WTC11 (cell line): ENCODE results near the gene SPTAN1. TPM values are rescaled to one million over a fixed set of nuclear protein-coding genes. Genes with fewer than 3 reads are reported as not detected.

ENCODE experiments used
- ATAC-seq: fragments of 200-7000 bp; cut with Tn5 transposase; 2 replicates; pipeline ENCODE4 v1.10.0; 2021; ENCODE audit warnings: mild to moderate bottlenecking, moderate library complexity
- CTCF ChIA-PET: fragments of 300-600 bp; sonication (Branson Sonifier 250); formaldehyde crosslinking; loops from one replicate; lab custom pipeline; 2021; ENCODE audit warnings: antibody characterized with exemption; lab: Charles Lee
- POLR2A ChIA-PET: fragments of 350-600 bp; sonication (Branson Sonifier 250); formaldehyde crosslinking; loops from one replicate; lab custom pipeline; 2021; ENCODE audit warnings: antibody characterized with exemption; lab: Charles Lee
- DNase-seq: peaks from one replicate; pipeline ENCODE4 v3.0.0; 2021; ENCODE audit warnings: low spot score
- H3K27ac Mint-ChIP-seq: 2 replicates; pipeline ENCODE4 v1.8.0; 2021; ENCODE audit warnings: mixed read lengths
- H3K27me3 Mint-ChIP-seq: 2 replicates; pipeline ENCODE4 v1.8.0; 2021; ENCODE audit warnings: low read depth, mild to moderate bottlenecking, moderate library complexity, mixed read lengths
- H3K36me3 Mint-ChIP-seq: 2 replicates; pipeline ENCODE4 v1.8.0; 2021; ENCODE audit warnings: mixed read lengths
- H3K4me1 Mint-ChIP-seq: 2 replicates; pipeline ENCODE4 v1.8.0; 2022; ENCODE audit warnings: mixed read lengths
- H3K4me3 Mint-ChIP-seq: 2 replicates; pipeline ENCODE4 v1.8.0; 2021; ENCODE audit warnings: mild to moderate bottlenecking, moderate library complexity, mixed read lengths
- H3K9me3 Mint-ChIP-seq: 2 replicates; pipeline ENCODE4 v1.8.0; 2021; ENCODE audit warnings: mixed read lengths
- ATF1 ChIP-seq: sonication (generic); formaldehyde crosslinking; IDR thresholded peaks from 2 replicates; pipeline ENCODE4 v1.8.1; 2023; ENCODE audit warnings: mild to moderate bottlenecking, moderate library complexity, missing genetic modification reagents
- CREB1 ChIP-seq: sonication (generic); formaldehyde crosslinking; IDR thresholded peaks from 2 replicates; pipeline ENCODE4 v1.8.0; 2023; ENCODE audit warnings: mild to moderate bottlenecking, missing genetic modification reagents
- GRHL2 ChIP-seq: fragments of 250-450 bp; sonication (Bioruptor Pico); IDR thresholded peaks from 2 replicates; pipeline ENCODE4 v1.8.0; 2022; ENCODE audit warnings: mild to moderate bottlenecking, moderate library complexity; ENCODE audit not compliant: insufficient replicate concordance, severe bottlenecking
- HMGA2 ChIP-seq: fragments of 250-450 bp; sonication (Bioruptor Pico); IDR thresholded peaks from 2 replicates; pipeline ENCODE4 v1.4.0; 2021; ENCODE audit warnings: mild to moderate bottlenecking, moderate library complexity
- JUN ChIP-seq: sonication (generic); formaldehyde crosslinking; IDR thresholded peaks from 2 replicates; pipeline ENCODE4 v1.8.0; 2023; ENCODE audit warnings: mild to moderate bottlenecking, missing genetic modification reagents
- KAT7 ChIP-seq: sonication (generic); formaldehyde crosslinking; IDR thresholded peaks from 2 replicates; pipeline ENCODE4 v1.8.1; 2023; ENCODE audit warnings: missing genetic modification reagents, mild to moderate bottlenecking, borderline replicate concordance
- SMAD4 ChIP-seq: sonication (generic); formaldehyde crosslinking; IDR thresholded peaks from 2 replicates; pipeline ENCODE4 v1.8.0; 2022; ENCODE audit warnings: mild to moderate bottlenecking, missing genetic modification reagents
- SP1 ChIP-seq: sonication (generic); formaldehyde crosslinking; conservative IDR thresholded peaks from 2 replicates; pipeline ENCODE4 v1.8.1; 2022; ENCODE audit warnings: missing genetic modification reagents
- TP53 ChIP-seq: sonication (generic); formaldehyde crosslinking; IDR thresholded peaks from 2 replicates; pipeline ENCODE4 v1.8.1; 2023; ENCODE audit warnings: mild to moderate bottlenecking, missing genetic modification reagents
- ZNF219 ChIP-seq: sonication (generic); formaldehyde crosslinking; IDR thresholded peaks from 2 replicates; pipeline ENCODE4 v1.8.0; 2023; ENCODE audit warnings: missing genetic modification reagents, mild to moderate bottlenecking, borderline replicate concordance
- ZNF232 ChIP-seq: sonication (generic); formaldehyde crosslinking; IDR thresholded peaks from 2 replicates; pipeline ENCODE4 v1.8.0; 2022; ENCODE audit warnings: mild to moderate bottlenecking, missing genetic modification reagents
- ZNF263 ChIP-seq: sonication (generic); formaldehyde crosslinking; IDR thresholded peaks from 2 replicates; pipeline ENCODE4 v1.8.1; 2022; ENCODE audit warnings: low read depth, mild to moderate bottlenecking, moderate library complexity, missing genetic modification reagents
- ZNF416 ChIP-seq: fragments of 250-450 bp; sonication (Bioruptor Pico); IDR thresholded peaks from 2 replicates; pipeline ENCODE4 v1.9.0; 2021; ENCODE audit warnings: mild to moderate bottlenecking, inconsistent platforms
- ZNF671 ChIP-seq: fragments of 250-450 bp; sonication (Bioruptor Pico); IDR thresholded peaks from 2 replicates; pipeline ENCODE4 v1.8.0; 2021; ENCODE audit warnings: mild to moderate bottlenecking
- total RNA-seq: library from RNA; stranded (reverse); gene quantifications from 3 replicates; pipeline ENCODE4 v1.2.3, GENCODE V29; 2021
- TF ChIP-seq, protein P1 (sequence below): sonication (generic); formaldehyde crosslinking; IDR thresholded peaks from 2 replicates; pipeline ENCODE4 v1.8.1; 2023; ENCODE audit warnings: mild to moderate bottlenecking, missing genetic modification reagents, borderline replicate concordance
- TF ChIP-seq, protein P2 (sequence below): fragments of 250-450 bp; sonication (Bioruptor Pico); IDR thresholded peaks from 2 replicates; pipeline ENCODE4 v1.9.0; 2021; ENCODE audit warnings: mild to moderate bottlenecking
- TF ChIP-seq, protein P3 (sequence below): sonication (generic); formaldehyde crosslinking; IDR thresholded peaks from 2 replicates; pipeline ENCODE4 v1.8.1; 2023; ENCODE audit warnings: mild to moderate bottlenecking, missing genetic modification reagents, moderate library complexity
- TF ChIP-seq, protein P4 (sequence below): sonication (generic); formaldehyde crosslinking; IDR thresholded peaks from 2 replicates; pipeline ENCODE4 v1.8.1; 2022; ENCODE audit warnings: mild to moderate bottlenecking, moderate library complexity, missing genetic modification reagents
- TF ChIP-seq, protein P5 (sequence below): sonication (generic); formaldehyde crosslinking; IDR thresholded peaks from 2 replicates; pipeline ENCODE4 v1.8.1; 2023; ENCODE audit warnings: mild to moderate bottlenecking, missing genetic modification reagents, moderate library complexity
- TF ChIP-seq, protein P6 (sequence below): sonication (generic); formaldehyde crosslinking; IDR thresholded peaks from 2 replicates; pipeline ENCODE4 v1.8.1; 2023; ENCODE audit warnings: mild to moderate bottlenecking, moderate library complexity, missing genetic modification reagents
- TF ChIP-seq, protein P7 (sequence below): sonication (generic); formaldehyde crosslinking; IDR thresholded peaks from 2 replicates; pipeline ENCODE4 v1.8.0; 2022; ENCODE audit warnings: mild to moderate bottlenecking, missing genetic modification reagents

The SPTAN1 gene
- total RNA-seq, 1 experiment from 2014 or later = 255 TPM

DNA sequence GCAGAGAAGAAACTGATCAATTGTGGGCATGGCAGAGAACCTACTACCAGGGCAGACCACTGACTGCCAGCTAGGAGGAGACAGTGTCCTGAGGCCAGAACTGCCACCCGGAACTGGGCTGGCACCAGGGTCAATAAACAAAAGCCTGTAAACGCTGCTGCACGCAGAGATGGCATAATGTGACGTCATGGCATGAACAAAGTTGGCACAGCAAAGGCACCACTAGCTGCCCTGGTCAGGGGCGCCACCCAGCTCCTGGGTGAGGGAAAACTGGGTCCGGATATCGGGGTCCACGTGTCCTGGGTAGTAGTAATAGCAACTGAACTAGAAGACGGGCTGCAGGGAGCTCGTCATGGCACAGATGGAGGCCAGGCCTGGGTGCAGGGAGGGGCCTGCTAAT is 72.2 kb downstream of the SPTAN1 start:
- no peaks in the 10 kb centered on the region for H3K4me1 Mint-ChIP-seq
- DNase-seq (no peak), ATAC-seq (no peak)
- POLR2A ChIA-PET = interaction anchor here (1.1 to 1.2 kb wide), 2 partner anchors 9 to 20 kb away, joined by 3 to 6 read pairs; no protein-coding TSS in a partner anchor
- CTCF ChIA-PET = interaction anchor here (1.1 to 1.4 kb wide), 2 partner anchors 8 to 12 kb away, joined by 3 to 5 read pairs; no protein-coding TSS in a partner anchor
- TF ChIP-seq, protein P1, sequence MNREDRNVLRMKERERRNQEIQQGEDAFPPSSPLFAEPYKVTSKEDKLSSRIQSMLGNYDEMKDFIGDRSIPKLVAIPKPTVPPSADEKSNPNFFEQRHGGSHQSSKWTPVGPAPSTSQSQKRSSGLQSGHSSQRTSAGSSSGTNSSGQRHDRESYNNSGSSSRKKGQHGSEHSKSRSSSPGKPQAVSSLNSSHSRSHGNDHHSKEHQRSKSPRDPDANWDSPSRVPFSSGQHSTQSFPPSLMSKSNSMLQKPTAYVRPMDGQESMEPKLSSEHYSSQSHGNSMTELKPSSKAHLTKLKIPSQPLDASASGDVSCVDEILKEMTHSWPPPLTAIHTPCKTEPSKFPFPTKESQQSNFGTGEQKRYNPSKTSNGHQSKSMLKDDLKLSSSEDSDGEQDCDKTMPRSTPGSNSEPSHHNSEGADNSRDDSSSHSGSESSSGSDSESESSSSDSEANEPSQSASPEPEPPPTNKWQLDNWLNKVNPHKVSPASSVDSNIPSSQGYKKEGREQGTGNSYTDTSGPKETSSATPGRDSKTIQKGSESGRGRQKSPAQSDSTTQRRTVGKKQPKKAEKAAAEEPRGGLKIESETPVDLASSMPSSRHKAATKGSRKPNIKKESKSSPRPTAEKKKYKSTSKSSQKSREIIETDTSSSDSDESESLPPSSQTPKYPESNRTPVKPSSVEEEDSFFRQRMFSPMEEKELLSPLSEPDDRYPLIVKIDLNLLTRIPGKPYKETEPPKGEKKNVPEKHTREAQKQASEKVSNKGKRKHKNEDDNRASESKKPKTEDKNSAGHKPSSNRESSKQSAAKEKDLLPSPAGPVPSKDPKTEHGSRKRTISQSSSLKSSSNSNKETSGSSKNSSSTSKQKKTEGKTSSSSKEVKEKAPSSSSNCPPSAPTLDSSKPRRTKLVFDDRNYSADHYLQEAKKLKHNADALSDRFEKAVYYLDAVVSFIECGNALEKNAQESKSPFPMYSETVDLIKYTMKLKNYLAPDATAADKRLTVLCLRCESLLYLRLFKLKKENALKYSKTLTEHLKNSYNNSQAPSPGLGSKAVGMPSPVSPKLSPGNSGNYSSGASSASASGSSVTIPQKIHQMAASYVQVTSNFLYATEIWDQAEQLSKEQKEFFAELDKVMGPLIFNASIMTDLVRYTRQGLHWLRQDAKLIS = no peak
- TF ChIP-seq, protein P2, sequence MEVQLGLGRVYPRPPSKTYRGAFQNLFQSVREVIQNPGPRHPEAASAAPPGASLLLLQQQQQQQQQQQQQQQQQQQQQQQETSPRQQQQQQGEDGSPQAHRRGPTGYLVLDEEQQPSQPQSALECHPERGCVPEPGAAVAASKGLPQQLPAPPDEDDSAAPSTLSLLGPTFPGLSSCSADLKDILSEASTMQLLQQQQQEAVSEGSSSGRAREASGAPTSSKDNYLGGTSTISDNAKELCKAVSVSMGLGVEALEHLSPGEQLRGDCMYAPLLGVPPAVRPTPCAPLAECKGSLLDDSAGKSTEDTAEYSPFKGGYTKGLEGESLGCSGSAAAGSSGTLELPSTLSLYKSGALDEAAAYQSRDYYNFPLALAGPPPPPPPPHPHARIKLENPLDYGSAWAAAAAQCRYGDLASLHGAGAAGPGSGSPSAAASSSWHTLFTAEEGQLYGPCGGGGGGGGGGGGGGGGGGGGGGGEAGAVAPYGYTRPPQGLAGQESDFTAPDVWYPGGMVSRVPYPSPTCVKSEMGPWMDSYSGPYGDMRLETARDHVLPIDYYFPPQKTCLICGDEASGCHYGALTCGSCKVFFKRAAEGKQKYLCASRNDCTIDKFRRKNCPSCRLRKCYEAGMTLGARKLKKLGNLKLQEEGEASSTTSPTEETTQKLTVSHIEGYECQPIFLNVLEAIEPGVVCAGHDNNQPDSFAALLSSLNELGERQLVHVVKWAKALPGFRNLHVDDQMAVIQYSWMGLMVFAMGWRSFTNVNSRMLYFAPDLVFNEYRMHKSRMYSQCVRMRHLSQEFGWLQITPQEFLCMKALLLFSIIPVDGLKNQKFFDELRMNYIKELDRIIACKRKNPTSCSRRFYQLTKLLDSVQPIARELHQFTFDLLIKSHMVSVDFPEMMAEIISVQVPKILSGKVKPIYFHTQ (CRISPR knock-in tag) = no peak
- TF ChIP-seq, protein P3, sequence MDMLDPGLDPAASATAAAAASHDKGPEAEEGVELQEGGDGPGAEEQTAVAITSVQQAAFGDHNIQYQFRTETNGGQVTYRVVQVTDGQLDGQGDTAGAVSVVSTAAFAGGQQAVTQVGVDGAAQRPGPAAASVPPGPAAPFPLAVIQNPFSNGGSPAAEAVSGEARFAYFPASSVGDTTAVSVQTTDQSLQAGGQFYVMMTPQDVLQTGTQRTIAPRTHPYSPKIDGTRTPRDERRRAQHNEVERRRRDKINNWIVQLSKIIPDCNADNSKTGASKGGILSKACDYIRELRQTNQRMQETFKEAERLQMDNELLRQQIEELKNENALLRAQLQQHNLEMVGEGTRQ (CRISPR knock-in tag) = no peak
- TF ChIP-seq CREB1 (no peak), ZNF671 (no peak), SMAD4 (CRISPR knock-in tag) (no peak), JUN (CRISPR knock-in tag) (no peak), ZNF219 (CRISPR knock-in tag) (no peak), KAT7 (CRISPR knock-in tag) (no peak), SP1 (CRISPR knock-in tag) (no peak), ZNF416 (no peak)
- TF ChIP-seq, protein P4, sequence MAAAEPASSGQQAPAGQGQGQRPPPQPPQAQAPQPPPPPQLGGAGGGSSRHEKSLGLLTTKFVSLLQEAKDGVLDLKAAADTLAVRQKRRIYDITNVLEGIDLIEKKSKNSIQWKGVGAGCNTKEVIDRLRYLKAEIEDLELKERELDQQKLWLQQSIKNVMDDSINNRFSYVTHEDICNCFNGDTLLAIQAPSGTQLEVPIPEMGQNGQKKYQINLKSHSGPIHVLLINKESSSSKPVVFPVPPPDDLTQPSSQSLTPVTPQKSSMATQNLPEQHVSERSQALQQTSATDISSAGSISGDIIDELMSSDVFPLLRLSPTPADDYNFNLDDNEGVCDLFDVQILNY (CRISPR knock-in tag) = no peak
- TF ChIP-seq, protein P5, sequence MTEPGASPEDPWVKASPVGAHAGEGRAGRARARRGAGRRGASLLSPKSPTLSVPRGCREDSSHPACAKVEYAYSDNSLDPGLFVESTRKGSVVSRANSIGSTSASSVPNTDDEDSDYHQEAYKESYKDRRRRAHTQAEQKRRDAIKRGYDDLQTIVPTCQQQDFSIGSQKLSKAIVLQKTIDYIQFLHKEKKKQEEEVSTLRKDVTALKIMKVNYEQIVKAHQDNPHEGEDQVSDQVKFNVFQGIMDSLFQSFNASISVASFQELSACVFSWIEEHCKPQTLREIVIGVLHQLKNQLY (CRISPR knock-in tag) = no peak
- H3K9me3 Mint-ChIP-seq = no peaks in the 10 kb centered on the region
- H3K27me3 Mint-ChIP-seq = no peaks in the 10 kb centered on the region
- no peak overlapping the region for H3K4me3 Mint-ChIP-seq
- H3K36me3 Mint-ChIP-seq = peaks cover 54% of the 10 kb centered on the region
- H3K27ac Mint-ChIP-seq = no peak overlapping the region

DNA sequence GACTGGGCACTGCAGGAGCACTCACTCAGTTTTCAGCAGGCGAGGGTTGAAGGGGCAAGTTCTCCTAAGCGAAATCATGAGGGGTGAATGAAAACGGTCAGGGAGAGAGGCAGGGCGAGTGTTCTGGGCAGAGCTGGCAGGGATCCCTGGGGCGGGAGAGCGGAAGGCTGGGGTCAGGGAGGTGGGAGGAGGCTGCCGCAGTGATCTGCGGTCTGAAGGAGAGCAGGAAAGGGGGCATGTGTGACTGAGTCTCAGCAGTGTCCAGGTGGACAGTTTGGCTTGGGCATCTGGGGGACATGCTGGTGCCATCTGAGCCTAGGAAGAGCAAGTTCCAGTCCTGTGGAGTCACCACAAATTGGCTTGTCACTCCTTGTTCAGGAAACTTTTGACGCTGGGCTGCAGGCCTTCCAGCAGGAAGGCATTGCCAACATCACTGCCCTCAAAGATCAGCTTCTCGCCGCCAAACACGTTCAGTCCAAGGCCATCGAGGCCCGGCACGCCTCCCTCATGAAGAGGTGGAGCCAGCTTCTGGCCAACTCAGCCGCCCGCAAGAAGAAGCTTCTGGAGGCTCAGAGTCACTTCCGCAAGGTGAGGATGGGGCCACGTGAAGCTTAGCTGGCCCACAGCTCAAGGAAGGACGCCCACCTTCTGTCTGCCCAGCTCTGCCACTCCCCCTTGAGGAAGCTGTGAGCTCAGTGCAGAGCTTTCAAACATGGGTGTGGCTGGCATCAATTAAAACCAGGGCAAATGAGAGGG is 73.2 kb downstream of the SPTAN1 start:
- no peaks in the 10 kb centered on the region for H3K27me3 Mint-ChIP-seq
- no peaks in the 10 kb centered on the region for H3K4me1 Mint-ChIP-seq
- CTCF ChIA-PET = interaction anchor here (0.7 to 1.7 kb wide), 5 partner anchors 7 to 187 kb away, joined by 3 to 12 read pairs (median 5); partner anchors contain the start of gene GLE1
- no peak for DNase-seq
- POLR2A ChIA-PET = interaction anchor here (0.5 to 1.1 kb wide), 2 partner anchors 19 to 373 kb away, joined by 3 to 4 read pairs; no protein-coding TSS in a partner anchor
- H3K27ac Mint-ChIP-seq = peak overlapping the region; percentile 54; the same call in 1 of the 2 replicates
- ATAC-seq = peak; percentile 20; the same call in 1 of the 2 replicates
- H3K9me3 Mint-ChIP-seq = no peaks in the 10 kb centered on the region
- peaks cover 53% of the 10 kb centered on the region for H3K36me3 Mint-ChIP-seq
- H3K4me3 Mint-ChIP-seq = no peak overlapping the region
- TF ChIP-seq JUN (CRISPR knock-in tag) = no peak
- TF ChIP-seq ZNF263 (CRISPR knock-in tag) = no peak
- no peak for TF ChIP-seq ATF1
- no peak for TF ChIP-seq TP53
- no peak for TF ChIP-seq ZNF671
- TF ChIP-seq, protein P6, sequence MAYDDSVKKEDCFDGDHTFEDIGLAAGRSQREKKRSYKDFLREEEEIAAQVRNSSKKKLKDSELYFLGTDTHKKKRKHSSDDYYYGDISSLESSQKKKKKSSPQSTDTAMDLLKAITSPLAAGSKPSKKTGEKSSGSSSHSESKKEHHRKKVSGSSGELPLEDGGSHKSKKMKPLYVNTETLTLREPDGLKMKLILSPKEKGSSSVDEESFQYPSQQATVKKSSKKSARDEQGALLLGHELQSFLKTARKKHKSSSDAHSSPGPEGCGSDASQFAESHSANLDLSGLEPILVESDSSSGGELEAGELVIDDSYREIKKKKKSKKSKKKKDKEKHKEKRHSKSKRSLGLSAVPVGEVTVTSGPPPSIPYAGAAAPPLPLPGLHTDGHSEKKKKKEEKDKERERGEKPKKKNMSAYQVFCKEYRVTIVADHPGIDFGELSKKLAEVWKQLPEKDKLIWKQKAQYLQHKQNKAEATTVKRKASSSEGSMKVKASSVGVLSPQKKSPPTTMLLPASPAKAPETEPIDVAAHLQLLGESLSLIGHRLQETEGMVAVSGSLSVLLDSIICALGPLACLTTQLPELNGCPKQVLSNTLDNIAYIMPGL (CRISPR knock-in tag) = no peak
- no peak for TF ChIP-seq GRHL2 (CRISPR knock-in tag)
- no peak for TF ChIP-seq ZNF232 (CRISPR knock-in tag)
- TF ChIP-seq HMGA2 (CRISPR knock-in tag) = no peak
- TF ChIP-seq, protein P7, sequence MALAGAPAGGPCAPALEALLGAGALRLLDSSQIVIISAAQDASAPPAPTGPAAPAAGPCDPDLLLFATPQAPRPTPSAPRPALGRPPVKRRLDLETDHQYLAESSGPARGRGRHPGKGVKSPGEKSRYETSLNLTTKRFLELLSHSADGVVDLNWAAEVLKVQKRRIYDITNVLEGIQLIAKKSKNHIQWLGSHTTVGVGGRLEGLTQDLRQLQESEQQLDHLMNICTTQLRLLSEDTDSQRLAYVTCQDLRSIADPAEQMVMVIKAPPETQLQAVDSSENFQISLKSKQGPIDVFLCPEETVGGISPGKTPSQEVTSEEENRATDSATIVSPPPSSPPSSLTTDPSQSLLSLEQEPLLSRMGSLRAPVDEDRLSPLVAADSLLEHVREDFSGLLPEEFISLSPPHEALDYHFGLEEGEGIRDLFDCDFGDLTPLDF = no peak
